IMR-90 (cell line): Measurements from ENCODE around the gene PDE11A. TPM values are rescaled to one million over a fixed set of nuclear protein-coding genes. Genes with fewer than 3 reads are reported as not detected.
A peak's percentile ranks its signal among the peaks of the same experiment; 100 is the strongest.

Experiments used
- ATAC-seq: fragments of 200-7000 bp; cut with Tn5 transposase; 2 replicates; pipeline ENCODE4 v1.9.1; 2020; ENCODE audit warnings: low read depth, mild to moderate bottlenecking, moderate library complexity
- BruUV-seq: library from RNA; stranded (reverse); fragments of 400-500 nt; replicated peaks from 2 replicates; lab custom pipeline; 2021; lab: Mats Ljungman, UMichigan
- CTCF ChIA-PET: fragments of 300-600 bp; formaldehyde crosslinking; extraction: SDS; loops from one replicate; lab custom pipeline; 2021; ENCODE audit warnings: antibody characterized with exemption; lab: Yijun Ruan, JAX
- POLR2A ChIA-PET: fragments of 300-600 bp; sonication (Branson Sonifier 250); formaldehyde crosslinking; loops from one replicate; lab custom pipeline; 2022; ENCODE audit warnings: antibody characterized with exemption; ENCODE audit not compliant: unreplicated experiment; lab: Charles Lee
- DNase-seq: peaks from one replicate; pipeline ENCODE4 v3.0.0; 2013
- H2AFZ ChIP-seq: replicated peaks from 2 replicates; pipeline ENCODE3; 2013; ENCODE audit warnings: low read length, mild to moderate bottlenecking; ENCODE audit not compliant: poor library complexity
- H2AK5ac ChIP-seq: 2 replicates; pipeline ENCODE4 v1.6.1; 2013; ENCODE audit warnings: low read depth, low read length, inconsistent platforms
- H2AK9ac ChIP-seq: replicated peaks from 2 replicates; pipeline ENCODE3; 2013; ENCODE audit warnings: mild to moderate bottlenecking, low read depth, low read length, moderate library complexity; ENCODE audit not compliant: poor library complexity
- H2BK120ac ChIP-seq: 2 replicates; pipeline ENCODE4 v1.6.1; 2013; ENCODE audit warnings: low read depth, low read length, inconsistent platforms
- H2BK15ac ChIP-seq: 3 replicates; pipeline ENCODE4 v1.6.1; 2013; ENCODE audit warnings: low read depth, low read length, inconsistent platforms
- H2BK20ac ChIP-seq: 2 replicates; pipeline ENCODE4 v1.6.1; 2013; ENCODE audit warnings: low read depth, mild to moderate bottlenecking, inconsistent platforms, low read length, moderate library complexity
- H2BK5ac ChIP-seq: 2 replicates; pipeline ENCODE4 v1.6.1; 2013; ENCODE audit warnings: mild to moderate bottlenecking, low read depth, low read length, inconsistent platforms; ENCODE audit not compliant: poor library complexity, severe bottlenecking
- H3K14ac ChIP-seq: replicated peaks from 2 replicates; pipeline ENCODE4 v1.6.1; 2013; ENCODE audit warnings: low read depth, low read length, inconsistent platforms
- H3K18ac ChIP-seq: 2 replicates; pipeline ENCODE4 v1.6.1; 2013; ENCODE audit warnings: low read depth, low read length, control low read depth
- H3K23ac ChIP-seq: 2 replicates; pipeline ENCODE4 v1.6.1; 2013; ENCODE audit warnings: low read depth, low read length, inconsistent platforms
- H3K27ac ChIP-seq: 2 replicates; pipeline ENCODE4 v1.5.1; 2013; ENCODE audit warnings: mild to moderate bottlenecking, control low read depth, low read length; ENCODE audit not compliant: insufficient read depth
- H3K27me3 ChIP-seq: 2 replicates; pipeline ENCODE4 v1.6.1; 2013; ENCODE audit warnings: low read length; ENCODE audit not compliant: control insufficient read depth, insufficient read depth
- H3K36me3 ChIP-seq: 2 replicates; pipeline ENCODE4 v1.6.1; 2013; ENCODE audit warnings: low read length, mixed read lengths; ENCODE audit not compliant: control insufficient read depth, insufficient read depth
- H3K4ac ChIP-seq: 2 replicates; pipeline ENCODE4 v1.6.1; 2013; ENCODE audit warnings: low read depth, low read length, inconsistent platforms
- H3K4me1 ChIP-seq: 2 replicates; pipeline ENCODE4 v1.6.1; 2013; ENCODE audit warnings: low read length, mixed read lengths; ENCODE audit not compliant: control insufficient read depth, insufficient read depth
- H3K4me2 ChIP-seq: 2 replicates; pipeline ENCODE4 v1.6.1; 2013; ENCODE audit warnings: low read depth, mild to moderate bottlenecking, control low read depth, low read length, moderate library complexity
- H3K4me3 ChIP-seq: 2 replicates; pipeline ENCODE4 v1.5.1; 2013; ENCODE audit warnings: low read depth, mild to moderate bottlenecking, control low read depth, low read length, moderate library complexity; ENCODE audit not compliant: insufficient read depth
- H3K56ac ChIP-seq: 2 replicates; pipeline ENCODE4 v1.6.1; 2013; ENCODE audit warnings: low read length, inconsistent platforms; ENCODE audit not compliant: insufficient read depth; ENCODE audit errors: extremely low read depth
- H3K79me1 ChIP-seq, 2 experiments: 2 replicates each; pipeline ENCODE4 v1.6.1; 2013; ENCODE audit warnings: low read length in 2 of 2, inconsistent platforms in 1 of 2, low read depth in 1 of 2
- H3K9ac ChIP-seq: 2 replicates; pipeline ENCODE4 v1.6.1; 2013; ENCODE audit warnings: low read depth, low read length, control low read depth
- H3K9me1 ChIP-seq: 2 replicates; pipeline ENCODE4 v1.6.1; 2013; ENCODE audit warnings: low read length, inconsistent platforms; ENCODE audit not compliant: insufficient read depth
- H3K9me3 ChIP-seq: 2 replicates; pipeline ENCODE4 v1.6.1; 2013; ENCODE audit warnings: low read length; ENCODE audit not compliant: control insufficient read depth, insufficient read depth
- H4K20me1 ChIP-seq: 2 replicates; pipeline ENCODE4 v1.6.1; 2013; ENCODE audit warnings: low read length, inconsistent platforms; ENCODE audit not compliant: insufficient read depth
- H4K5ac ChIP-seq: 2 replicates; pipeline ENCODE4 v1.6.1; 2013; ENCODE audit warnings: mild to moderate bottlenecking, low read depth, low read length, control low read depth
- H4K8ac ChIP-seq, 2 experiments: 2 replicates each; pipeline ENCODE4 v1.6.1; 2013; ENCODE audit warnings: low read depth in 2 of 2, low read length in 2 of 2, control low read depth in 1 of 2, inconsistent platforms in 1 of 2
- H4K91ac ChIP-seq: 2 replicates; pipeline ENCODE4 v1.6.1; 2013; ENCODE audit warnings: low read depth, low read length, inconsistent platforms; ENCODE audit not compliant: insufficient read depth
- BHLHE40 ChIP-seq: fragments of 150-350 bp; IDR thresholded peaks from 2 replicates; pipeline ENCODE4 v1.6.1; 2016; ENCODE audit warnings: mild to moderate bottlenecking, low read depth, low read length
- CEBPB ChIP-seq: IDR thresholded peaks from 2 replicates; pipeline ENCODE4 v1.6.1; 2012; ENCODE audit warnings: low read depth, low read length, improper control_type of control experiment
- CTCF ChIP-seq: conservative IDR thresholded peaks from 2 replicates; pipeline ENCODE4 v1.5.1; 2012; ENCODE audit warnings: mild to moderate bottlenecking, low read depth, low read length, improper control_type of control experiment
- ELK1 ChIP-seq: fragments of 150-350 bp; IDR thresholded peaks from 2 replicates; pipeline ENCODE4 v1.6.1; 2016; ENCODE audit warnings: low read depth, mild to moderate bottlenecking, low read length, moderate library complexity, borderline replicate concordance
- FOS ChIP-seq: fragments of 150-350 bp; IDR thresholded peaks from 2 replicates; pipeline ENCODE4 v1.6.1; 2016; ENCODE audit warnings: low read depth, low read length
- MAFK ChIP-seq: IDR thresholded peaks from 2 replicates; pipeline ENCODE4 v1.6.1; 2012; ENCODE audit warnings: low read depth, low read length, improper control_type of control experiment
- MAZ ChIP-seq: IDR thresholded peaks from 2 replicates; pipeline ENCODE4 v1.6.1; 2012; ENCODE audit warnings: low read depth, mild to moderate bottlenecking, low read length, improper control_type of control experiment, moderate library complexity, borderline replicate concordance
- MXI1 ChIP-seq: IDR thresholded peaks from 2 replicates; pipeline ENCODE4 v1.6.1; 2012; ENCODE audit warnings: low read depth, mild to moderate bottlenecking, low read length, moderate library complexity, borderline replicate concordance
- POLR2A ChIP-seq: IDR thresholded peaks from 2 replicates; pipeline ENCODE4 v1.6.1; 2012; ENCODE audit warnings: mild to moderate bottlenecking, low read depth, low read length
- RAD21 ChIP-seq: IDR thresholded peaks from 2 replicates; pipeline ENCODE4 v1.6.1; 2012; ENCODE audit warnings: low read length, improper control_type of control experiment
- RCOR1 ChIP-seq: IDR thresholded peaks from 2 replicates; pipeline ENCODE4 v1.6.1; 2012; ENCODE audit warnings: mild to moderate bottlenecking, low read length, improper control_type of control experiment; ENCODE audit not compliant: insufficient replicate concordance
- RFX5 ChIP-seq: IDR thresholded peaks from 2 replicates; pipeline ENCODE4 v1.8.0; 2012; ENCODE audit warnings: low read depth, mild to moderate bottlenecking, low read length, moderate library complexity
- SMC3 ChIP-seq: fragments of 150-350 bp; IDR thresholded peaks from 2 replicates; pipeline ENCODE4 v1.6.1; 2016; ENCODE audit warnings: low read depth, mild to moderate bottlenecking, antibody characterized with exemption, low read length, moderate library complexity
- USF2 ChIP-seq: fragments of 150-350 bp; IDR thresholded peaks from 2 replicates; pipeline ENCODE4 v1.6.1; 2017; ENCODE audit warnings: mild to moderate bottlenecking, antibody characterized with exemption, low read length, low read depth
- WGBS, 2 experiments: methylation state at CpG; one replicate each; pipeline versions ENCODE4 v1.1.5 to v1.1.7; 2013; ENCODE audit warnings: missing lambda C conversion rate in 2 of 2; ENCODE audit not compliant: insufficient read length in 1 of 2; ENCODE audit errors: extremely low coverage in 2 of 2; 5-methylcytosine and 5-hydroxymethylcytosine counted together
- dilution Hi-C: fragments of 300-500 bp; cut with HindIII; formaldehyde crosslinking; loops from one replicate; pipeline ENCODE4 v1.14.3; 2018; ENCODE audit warnings: low sequenced_read_pairs; ENCODE audit not compliant: unreplicated experiment
- in situ Hi-C: fragments of 300-500 bp; cut with MboI; formaldehyde crosslinking; loops from 3 replicates; pipeline ENCODE4 v1.14.3; 2019; ENCODE audit warnings: low sequenced_read_pairs, inconsistent platforms, mixed read lengths
- intact Hi-C: fragments of 100-400 bp; cut with micrococcal nuclease; formaldehyde crosslinking; loops from 2 replicates; pipeline ENCODE4 v1.10.0; 2022
- polyA plus RNA-seq, 3 experiments: library from polyadenylated mRNA; depleted of rRNA; stranded (reverse); fragments of >200 nt; gene quantifications; 2 replicates each; pipeline ENCODE4 v1.2.3, GENCODE V29; 2012; ENCODE audit warnings: low replicate concordance in 1 of 3
- total RNA-seq: library from RNA; depleted of rRNA; stranded (reverse); fragments of >200 nt; gene quantifications from 2 replicates; pipeline ENCODE4 v1.2.3, GENCODE V29; 2012

PDE11A gene
- total and polyA plus RNA-seq, 2 of the 4 experiments (the other 2 are of a cell fraction): 0.21 to 0.72 TPM

- Histone ChIP-seq H4K8ac (no peak overlapping the region), H2AK9ac (no peak overlapping the region), H4K20me1 (no peaks in the 10 kb centered on the region), H3K14ac (no peak overlapping the region), H3K4me2 (no peak overlapping the region), H2BK120ac (no peak overlapping the region), H3K23ac (no peak overlapping the region), H2BK5ac (no peak overlapping the region), H2AFZ (no peak overlapping the region), H2AK5ac (no peak overlapping the region), H3K4ac (no peak overlapping the region), H3K18ac (no peak overlapping the region), H3K56ac (no peak overlapping the region), H3K9me1 (no peaks in the 10 kb centered on the region), H4K5ac (no peak overlapping the region), H3K27me3 (no peaks in the 10 kb centered on the region; the same call in 1 of the 2 replicates), H2BK15ac (no peak overlapping the region), H3K79me1 (no peaks in the 10 kb centered on the region), H2BK20ac (no peak overlapping the region), H3K9ac (no peak overlapping the region), H3K4me1 (peaks cover 2% of the 10 kb centered on the region; the same call in 1 of the 2 replicates), H3K27ac (no peak overlapping the region), H3K4me3 (no peak overlapping the region), H3K9me3 (no peaks in the 10 kb centered on the region), H3K36me3 (no peaks in the 10 kb centered on the region), H4K91ac (no peak overlapping the region)
- POLR2A ChIA-PET: no interaction called here
- CTCF ChIA-PET: interaction anchor here (3.1 kb wide), 1 partner anchor 127 kb away, joined by 18 read pairs; the partner anchor contains the start of gene RBM45
- WGBS, 2 experiments: no CpG with 5 or more reads among the region's 1 CpG
- intact Hi-C loops (loop anchor here (10.0 kb wide), 1 partner anchor 210 kb away; the partner anchor contains the start of gene OSBPL6), dilution Hi-C loops (no loop called here), in situ Hi-C loops (no loop called here)
- no peak for ATAC-seq
- DNase-seq: peak; percentile 32
- BruUV-seq: no TSS peak
- TF ChIP-seq SMC3 (no peak), MXI1 (no peak), BHLHE40 (no peak), USF2 (no peak), CTCF (no peak), FOS (no peak), MAFK (no peak), CEBPB (no peak), ELK1 (no peak), MAZ (no peak), RFX5 (no peak), RAD21 (no peak), POLR2A (no peak), RCOR1 (no peak)
Observed at GRCh38 chr2:177984749-177985148, 87.8 kb downstream of the PDE11A start.
